Activated CD4-positive, alpha-beta T cell treated with anti-CD3 and anti-CD28 coated beads, Interleukin-2, amount 50 U/mL, for 16 hours (primary cell): ENCODE measurements around the gene PFDN1.

Experiments
- DNase-seq: peaks from one replicate; pipeline ENCODE4 v3.0.0-alpha.2; 2020

Gene PFDN1

DNA sequence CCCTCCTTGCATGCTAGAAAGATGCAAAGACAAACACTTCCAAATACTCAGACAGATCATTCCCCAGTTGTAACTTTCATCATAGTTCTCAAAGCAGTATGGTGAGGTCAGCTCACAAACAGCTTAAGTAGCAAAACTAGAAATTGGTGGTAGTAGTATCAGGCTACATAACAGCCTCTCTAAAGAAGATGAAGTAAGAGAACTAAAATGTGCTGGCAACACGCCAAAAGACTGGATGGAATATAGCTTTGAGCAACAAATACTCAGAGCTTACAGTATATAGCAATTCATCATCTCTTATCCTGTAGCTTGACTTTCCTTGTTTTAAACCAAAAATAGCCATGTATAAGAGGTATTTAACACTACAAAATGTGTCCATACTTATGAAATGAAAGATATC, 7.5 kb downstream of the PFDN1 start:
- DNase-seq, result no peak

DNA sequence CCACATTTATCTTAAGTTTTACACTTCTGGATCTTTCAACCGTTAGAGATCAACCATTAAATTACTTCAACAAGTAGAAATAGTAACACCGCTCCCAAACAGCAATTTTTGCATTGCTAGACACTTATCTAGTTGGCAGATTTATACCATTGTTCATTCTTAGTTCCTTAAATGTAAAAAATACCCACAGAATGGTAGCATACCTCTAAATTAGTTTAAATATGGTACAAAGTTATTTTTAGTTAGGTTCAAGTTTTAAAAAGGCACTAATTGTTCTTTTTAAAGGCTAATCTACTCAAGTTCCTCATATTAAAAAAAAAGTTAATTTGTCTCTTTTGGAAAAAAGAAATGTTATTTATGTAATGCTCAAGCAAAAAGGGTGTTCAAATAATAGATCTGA, 8.1 kb downstream of the PFDN1 start:
- DNase-seq, result no peak

DNA sequence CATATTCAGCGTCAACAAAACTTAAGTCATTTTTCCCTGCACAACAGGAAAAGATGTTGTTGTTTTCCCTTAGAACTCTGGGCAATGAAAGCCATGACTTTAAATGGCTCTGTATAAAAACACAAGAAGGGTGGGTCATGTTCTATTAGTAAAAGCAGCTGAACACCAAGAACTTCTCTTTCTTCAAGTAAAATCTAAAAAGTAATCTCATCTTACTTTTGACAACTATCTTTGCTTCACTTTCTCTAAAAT, 9.1 kb downstream of the PFDN1 start:
- DNase-seq, result no peak

DNA sequence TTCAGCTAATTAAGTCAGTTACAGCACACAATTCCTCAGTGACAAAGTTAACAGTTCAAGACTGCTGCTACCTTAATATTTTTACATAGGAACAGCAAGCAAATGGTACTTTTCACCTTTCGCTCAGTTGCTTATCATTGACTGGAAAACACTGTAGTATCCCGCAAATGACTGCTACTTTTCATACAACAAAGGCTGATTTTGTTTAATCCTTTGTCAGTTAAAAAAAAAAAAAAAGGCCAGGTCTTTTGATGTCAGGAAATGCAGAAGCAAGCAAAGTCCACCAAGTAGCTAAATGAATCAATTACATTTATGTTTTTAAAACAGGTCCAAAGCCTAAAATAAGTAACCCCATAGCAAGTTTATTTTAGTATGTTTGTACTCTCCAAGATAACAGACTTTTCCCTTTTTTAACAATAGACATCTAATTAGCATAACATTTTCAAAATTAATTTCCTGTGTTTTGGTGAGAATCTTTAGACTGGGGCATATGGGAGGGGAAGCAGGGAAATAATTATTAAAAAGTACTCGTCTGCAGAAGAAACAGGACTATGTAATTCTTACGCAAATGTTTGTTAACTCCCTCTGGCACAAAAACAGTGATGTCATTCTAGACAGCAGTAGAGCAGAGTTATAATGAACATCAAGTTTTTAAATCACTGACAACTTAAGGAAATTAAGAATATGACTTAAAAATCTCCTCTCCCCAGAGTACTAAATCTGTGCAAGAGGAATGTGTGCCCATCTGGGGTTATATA, 9.6 kb downstream of the PFDN1 start:
- DNase-seq, result no peak

DNA sequence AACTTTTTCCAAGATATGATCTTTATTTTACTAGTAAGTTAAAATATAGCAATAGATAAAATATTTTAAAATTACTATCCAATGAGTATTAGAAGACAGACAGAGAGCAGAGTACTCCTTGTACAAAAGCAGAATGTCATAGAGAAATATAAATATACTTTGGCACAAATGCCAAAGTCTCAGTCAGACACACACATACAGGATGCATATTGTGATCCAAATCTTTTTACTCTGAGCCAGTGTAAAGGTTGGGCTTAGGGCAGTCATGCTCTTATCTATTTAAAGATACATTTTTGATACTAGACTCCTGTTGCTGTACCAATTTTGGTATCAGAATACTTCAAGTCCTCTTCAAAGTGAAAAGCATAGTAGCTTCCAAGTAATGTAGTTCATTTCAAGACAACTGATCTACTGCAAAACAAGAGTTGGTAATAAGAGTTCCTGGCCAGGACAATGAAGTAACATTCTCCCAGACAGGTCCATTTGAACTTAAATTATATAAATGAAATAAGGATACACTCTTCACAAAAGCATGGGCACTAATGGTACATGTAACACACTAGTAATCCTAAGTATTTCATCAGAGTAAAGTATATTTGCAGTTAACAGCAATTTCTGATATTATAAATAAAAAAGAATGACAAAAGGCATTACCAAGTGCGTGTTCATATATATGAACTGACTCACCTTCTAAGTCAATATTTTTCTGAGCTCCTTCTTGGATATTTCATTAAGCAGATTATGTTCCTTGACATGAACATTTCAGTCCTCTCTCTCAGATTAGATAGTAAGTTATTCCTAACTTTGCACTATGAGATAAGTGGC, 10.5 kb downstream of the PFDN1 start:
- no peak for DNase-seq

DNA sequence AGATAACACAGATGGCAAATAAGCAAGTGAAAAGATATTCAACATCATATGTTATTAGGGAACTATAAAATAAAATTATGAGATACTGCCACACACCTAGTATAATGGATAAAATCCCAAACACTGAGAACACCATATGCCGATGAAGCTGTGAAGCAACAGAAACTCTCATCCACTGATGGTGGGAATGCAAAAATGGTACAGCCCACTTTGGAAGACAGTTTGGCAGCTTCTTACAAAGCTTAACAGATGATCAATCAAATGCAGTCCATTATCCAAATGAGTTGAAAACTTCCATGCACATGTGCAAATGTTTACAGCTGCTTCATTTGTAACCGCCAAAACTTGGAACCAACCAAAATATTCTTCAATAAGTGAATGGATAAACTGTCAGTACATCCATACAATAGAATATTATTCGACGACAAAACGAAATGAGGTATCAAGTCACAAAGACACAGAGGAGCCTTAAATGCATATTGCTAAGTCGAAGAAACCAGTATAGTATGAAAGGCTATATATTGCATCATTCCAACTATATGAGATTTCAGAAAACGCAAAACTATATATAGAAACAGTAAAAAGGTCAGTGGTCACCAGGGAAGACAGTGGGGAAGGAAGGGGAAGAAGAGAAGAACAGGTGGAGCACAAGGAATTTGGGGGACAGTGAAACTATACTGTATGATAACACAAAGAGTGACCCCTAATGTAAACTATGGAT, 14.9 kb downstream of the PFDN1 start:
- no peak for DNase-seq

DNA sequence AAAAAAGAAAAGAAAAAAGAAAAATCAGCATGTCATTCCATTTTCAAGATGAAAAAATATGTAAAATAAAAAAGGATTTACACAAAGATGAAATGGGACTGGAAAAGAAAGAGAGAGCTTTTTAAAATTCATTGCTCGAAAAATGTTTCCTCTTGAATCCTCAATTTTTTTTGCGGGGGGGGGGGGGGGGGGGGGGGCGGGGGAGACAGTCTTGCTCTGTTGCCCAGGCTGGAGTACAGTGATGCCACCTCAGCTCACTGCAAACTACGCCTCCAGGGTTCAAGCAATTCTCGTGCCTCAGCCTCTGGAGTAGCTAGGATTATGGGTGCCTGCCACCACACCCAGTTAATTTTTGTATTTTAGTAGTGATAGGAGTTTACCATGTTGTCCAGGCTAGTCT, 16.5 kb downstream of the PFDN1 start:
- DNase-seq, result no peak

DNA sequence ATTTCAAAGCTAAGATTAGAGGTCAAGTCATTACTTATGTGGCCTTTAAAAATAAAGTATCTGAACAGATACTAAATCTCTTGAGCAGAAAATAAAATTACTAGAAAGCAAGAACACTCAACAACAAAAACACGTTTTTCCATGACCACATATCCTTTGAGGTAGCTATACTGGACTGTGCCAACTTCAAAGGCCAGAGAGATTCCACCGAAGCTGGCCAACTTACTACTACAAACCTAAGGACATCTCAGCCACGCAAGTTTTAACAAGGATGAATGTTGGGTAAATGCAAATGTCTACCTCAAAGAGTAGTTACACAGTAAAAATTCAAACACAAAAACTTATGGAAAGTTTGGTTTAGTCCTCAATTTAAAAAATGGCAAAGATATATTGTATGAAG, 18.9 kb downstream of the PFDN1 start:
- no peak for DNase-seq

DNA sequence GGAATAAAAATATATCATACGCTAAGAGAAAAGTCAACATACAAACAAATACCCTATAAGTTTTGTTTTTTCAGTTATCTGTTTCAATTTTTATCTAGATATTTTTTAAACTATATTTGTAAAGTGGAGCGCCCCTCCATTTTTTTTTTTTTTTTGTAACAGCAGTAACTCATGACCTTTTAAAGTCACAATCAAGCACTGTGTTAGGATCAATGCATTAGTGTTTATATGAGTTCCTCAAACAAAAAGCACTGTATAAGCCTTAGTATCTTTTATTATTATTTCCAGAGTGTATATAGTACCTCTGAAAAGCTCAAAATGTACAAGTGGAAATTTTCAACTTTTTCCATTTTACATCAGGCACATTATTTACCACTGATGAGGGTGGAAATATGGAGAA, 20.6 kb downstream of the PFDN1 start:
- no peak for DNase-seq

DNA sequence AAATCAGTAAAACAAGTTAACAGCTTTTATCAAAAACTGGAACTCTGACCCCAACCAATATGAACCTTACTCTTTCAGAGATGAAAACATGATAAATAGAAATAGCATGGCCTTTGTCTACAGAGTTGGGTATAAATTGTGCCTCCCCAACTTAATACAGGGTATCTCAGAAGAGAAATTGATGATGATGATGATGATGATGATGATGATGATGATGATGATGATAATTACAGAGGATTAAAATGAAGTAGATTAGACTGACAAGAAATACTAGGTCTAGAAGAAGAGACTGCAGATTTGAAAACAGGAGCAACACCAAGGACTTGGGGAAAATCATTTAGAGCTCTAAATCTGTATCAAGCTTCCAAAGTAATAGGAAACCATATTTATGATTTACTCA, 27.1 kb downstream of the PFDN1 start:
- DNase-seq, result no peak

DNA sequence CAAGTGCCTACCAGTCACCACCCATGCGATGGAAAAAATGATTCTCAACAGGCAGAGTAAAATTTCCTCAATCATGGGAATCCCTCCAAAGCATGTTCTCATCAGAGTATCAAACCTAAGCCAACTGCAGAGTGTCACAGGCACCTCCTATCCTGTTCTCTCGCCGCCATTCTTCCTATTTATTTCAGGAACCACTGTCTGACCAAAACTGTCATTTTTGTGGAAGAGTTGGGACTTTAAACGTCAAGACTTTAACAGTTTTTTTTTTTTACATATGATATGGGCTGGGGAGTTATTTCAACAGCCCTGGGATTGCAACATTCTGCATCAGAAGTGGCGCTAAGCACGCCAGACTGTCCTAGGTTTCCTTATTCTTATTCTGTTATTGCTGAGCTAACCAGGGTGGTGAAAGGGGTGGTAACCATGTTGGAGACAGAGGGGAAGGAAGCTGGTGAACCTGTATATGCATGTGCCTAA, 29.5 kb downstream of the PFDN1 start:
- DNase-seq, result no peak

DNA sequence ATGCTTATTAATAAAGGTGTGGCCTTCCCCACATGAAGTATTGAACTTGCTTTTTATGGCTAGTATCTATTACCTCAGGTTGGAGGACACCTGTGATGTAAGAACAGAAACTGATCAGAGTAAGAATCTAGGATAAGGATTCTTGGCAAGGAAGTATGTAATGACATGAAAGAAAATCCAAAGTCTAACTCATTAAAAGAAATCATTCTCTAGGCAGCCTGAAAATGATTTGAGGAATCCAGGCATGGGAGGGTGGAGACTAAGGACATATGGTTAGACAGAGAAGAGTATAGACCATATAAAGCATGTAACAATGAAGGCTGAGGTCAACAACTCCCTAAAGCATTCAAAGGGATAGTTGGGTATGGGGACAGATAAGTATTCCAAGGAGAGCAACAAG, 32.9 kb downstream of the PFDN1 start:
- no peak for DNase-seq

DNA sequence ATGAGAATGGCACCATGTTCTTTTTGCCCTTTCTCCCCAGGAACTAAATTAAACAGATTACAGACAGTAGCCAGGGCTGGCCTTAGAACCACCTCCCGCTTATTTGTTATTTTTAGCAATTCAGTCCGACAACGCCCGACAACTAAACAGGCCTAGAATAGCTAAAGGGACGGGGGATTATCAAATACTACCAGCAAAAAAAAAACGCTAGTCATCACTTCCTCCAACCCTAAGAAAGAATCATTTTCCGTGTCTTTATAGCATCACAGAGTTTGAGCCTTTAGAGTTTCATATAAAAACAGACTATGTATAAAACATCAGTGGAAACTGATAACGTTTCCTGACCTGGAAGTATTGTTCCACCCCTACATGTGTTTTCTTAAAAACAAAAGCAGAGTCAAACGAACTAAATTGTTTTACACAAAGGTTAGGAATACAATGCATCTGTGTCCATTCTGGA, 35.3 kb downstream of the PFDN1 start:
- no peak for DNase-seq

DNA sequence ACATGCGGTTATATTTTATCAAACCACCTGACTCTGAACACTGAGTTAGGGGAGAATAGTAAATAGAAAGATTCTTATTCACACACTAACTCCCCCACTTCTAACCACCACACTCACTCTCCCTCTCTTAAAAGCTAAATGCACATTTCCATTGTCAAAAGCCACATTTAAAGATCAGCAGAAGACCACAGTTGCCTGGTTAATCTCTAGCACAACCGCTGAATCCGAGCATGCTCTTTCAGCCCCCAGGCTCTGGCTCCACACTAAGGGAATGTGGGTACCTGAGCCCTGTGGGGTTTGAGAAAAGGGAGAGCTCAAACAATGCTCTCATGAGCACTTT, 35.7 kb downstream of the PFDN1 start:
- DNase-seq, result no peak

DNA sequence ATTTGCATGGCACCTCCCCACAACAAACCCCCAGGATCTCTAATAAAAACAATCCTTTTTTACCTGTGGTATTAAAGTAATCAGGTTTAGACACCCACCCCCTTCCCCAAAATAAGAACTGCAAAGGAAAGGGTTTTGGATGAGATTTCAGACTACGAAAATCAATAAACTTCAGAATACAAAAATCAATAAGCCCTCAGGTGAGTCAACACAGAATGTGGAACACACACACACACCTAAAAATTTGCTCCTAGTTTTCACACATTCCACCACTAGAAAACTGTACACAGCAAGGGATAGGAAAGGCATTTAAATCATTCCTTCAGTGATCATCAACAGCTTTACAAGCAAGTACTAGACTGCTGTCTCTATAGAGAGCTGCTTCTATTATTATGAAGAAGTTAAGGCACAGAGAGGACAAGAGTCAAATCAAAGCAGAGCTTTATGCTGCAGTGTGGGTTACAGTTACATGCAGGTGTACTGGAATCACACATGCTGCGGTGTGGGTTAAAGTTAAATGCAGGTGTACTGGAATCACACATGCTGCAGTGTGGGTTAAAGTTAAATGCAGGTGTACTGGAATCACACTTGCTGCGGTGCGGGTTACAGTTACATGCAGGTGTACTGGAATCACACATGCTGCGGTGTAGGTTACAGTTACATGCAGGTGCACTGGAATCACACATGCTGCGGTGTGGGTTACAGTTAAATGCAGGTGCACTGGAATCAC, 36.3 kb downstream of the PFDN1 start:
- DNase-seq, result no peak

DNA sequence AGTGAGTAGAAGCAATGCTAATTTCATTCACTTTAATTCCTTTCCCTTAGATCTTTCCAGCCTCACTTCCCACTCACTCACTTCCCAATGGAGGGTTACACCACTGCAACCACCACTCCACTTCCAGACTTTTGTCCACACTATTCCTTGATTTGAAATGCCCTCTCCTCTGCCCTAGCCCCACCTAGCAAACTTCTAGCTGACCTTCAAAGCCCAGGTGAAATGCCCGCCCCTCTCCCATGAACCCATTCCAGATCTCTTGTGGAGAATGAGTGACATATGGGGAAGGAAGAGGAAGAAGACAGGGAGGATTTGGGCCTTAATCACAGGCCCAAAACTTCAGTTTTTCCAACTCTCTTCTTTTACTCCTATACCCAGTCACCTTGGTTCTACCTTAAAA, 37.1 kb downstream of the PFDN1 start:
- no peak for DNase-seq

DNA sequence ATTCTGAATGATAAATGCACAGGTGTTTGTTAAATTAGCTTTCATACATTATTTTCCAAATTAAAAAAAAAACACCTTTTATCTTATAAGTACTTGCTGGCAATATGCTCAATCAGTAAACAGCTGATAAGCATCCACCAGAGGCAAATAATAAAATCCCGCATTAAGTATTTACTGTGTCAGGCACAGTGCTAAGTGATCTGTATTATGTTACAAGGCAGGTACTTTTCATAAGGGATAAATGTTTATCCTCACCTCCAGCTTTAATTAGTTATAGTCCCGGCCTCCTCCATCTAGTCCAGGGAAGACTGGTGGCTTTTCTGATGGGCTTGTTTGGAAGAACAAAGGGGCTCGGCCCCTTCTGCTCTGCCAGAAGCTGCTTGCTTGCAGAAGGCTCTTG, 40.1 kb downstream of the PFDN1 start:
- no peak for DNase-seq

DNA sequence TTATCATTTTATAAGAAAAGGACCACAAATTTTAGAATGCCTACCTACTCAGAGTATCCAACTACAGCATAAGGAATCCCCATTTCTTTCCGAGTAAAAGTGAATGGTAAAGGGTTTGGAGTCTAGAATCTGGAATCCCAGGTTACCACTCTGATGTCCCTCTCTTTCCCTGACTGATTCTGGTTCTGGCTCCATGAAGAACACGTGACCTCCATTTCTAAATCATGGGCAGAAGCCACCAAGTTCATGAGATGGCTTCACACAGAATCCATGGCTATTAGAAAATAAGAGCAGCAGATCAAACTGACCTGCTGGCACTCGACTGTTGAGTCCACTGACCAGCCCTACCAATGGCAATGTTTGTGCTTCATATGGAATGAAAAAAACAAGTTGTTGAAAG, 40.7 kb downstream of the PFDN1 start:
- no peak for DNase-seq

DNA sequence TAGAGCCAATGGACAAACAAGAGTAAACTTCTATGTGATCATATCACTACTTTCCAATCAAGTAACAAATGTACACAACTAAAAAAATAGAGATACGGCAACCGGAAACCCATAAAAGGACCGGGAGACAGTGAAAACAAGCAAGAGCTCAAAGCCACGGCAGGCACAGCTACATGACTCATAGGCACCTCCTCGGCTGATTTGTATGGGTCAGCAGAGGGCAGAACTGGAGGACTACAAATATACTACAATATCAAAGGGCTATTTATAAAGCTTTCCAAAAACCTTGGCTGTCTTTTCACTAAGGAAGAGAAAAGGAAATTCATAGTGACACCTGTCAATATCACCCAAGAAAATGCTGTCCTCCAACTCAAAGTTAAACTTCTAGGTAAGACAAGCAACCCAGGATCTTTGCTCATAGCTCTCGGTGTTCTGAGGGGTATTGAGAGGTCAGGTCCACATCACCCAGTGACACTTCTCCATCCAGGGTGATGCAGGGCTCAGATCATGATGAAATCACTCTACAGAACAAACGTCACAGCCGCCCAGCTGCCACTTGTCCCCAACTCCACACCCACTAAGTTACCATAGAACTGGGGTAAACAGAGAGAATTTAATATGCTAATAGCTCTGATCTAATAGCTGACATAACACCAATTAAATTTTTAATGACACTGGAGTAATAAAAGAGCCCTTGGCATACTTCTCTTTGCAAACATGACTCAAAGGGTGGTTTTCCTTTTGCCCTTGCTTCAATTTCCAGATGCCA, 41.3 kb downstream of the PFDN1 start:
- peak; percentile 46 for DNase-seq

DNA sequence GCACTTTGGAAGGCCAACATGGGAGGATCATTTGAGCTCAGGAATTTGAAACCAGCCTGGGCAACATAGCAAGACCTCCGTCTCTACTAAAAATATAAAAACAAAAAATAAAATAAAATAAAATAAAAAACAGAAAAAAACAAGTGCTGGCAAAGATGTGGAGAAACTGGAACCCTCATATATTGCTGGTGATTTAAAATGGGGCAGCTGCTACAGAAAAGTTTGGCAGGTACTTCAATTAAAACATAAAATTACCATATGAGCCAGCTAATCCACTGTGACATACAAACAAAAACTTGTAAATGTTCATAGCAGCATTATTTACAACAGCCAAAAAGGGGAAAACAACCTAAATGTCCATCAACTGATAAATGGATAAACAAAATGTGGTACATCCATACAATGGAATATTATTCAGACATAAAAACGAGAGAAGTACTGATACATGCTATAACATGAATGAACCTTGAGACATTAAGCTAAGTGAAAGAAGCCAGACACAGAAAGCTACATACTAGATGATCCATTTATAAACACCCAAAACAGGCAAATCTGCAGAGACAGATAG, 42.7 kb downstream of the PFDN1 start:
- no peak for DNase-seq

DNA sequence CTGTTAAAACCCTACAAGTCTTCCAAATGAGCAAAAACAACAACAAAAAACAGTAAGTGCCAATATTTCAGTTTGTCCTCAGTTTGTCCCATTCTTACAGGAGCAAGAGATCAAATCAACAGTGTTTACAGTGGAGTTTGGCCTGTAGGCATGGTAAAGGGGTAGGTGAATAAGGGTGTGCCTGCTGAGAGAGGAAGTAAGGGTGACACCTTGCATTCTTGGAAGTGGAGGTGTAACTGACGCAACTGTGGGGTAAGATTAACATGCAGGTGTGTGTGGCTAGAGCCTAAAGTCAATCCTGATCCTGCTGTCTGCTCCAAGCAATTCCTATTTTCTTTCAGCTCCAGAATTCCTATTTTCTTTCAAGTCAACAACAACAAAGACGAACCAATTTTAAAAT, 43.4 kb downstream of the PFDN1 start:
- DNase-seq, result no peak

DNA sequence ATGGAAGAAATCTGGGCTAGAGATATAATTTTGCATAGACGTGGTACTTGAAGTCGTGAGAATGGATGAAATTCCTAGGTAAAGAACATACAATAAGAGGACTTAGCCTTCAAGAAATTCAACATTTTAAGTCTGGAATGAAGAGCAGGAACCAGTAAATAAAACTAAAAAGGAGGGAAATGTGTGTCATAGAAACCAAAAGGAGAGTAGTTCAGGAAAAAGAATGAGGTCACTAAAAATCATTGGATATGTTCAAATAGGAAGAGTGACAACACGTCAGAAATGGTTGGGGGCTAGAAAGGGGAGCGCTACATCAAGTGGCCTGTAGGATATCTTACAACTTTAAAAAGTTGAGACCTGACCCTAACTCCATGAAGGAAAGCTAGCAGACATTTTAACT, 44.0 kb downstream of the PFDN1 start:
- no peak for DNase-seq
